ENCODE measurements around the gene LRRC9.
"Not testable (repeated sequence)": the region's sequence is repeated elsewhere in the genome, so short reads cannot be mapped to it uniquely, and the experiment has no call there.

Gene LRRC9

DNA sequence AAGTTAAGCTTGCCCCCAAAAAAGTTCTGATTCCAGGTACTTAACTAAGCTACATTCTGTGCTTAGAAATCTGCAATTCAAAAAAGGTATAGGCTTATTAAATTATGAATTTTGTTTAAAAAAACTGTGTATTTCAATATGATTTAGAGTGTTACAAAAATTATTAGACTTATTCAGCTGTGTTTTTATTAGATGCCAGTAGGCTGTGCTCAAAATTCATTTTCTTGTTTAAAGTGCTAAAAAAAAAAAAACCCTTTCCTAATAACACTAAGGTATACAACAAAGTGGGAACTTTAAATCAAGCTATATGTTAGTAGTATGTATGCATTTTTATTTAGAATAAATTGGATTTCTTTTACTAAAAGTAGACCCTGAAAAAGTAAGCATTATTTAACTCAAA lies 25.0 kb downstream of the LRRC9 start:
- no peak for TF ChIP-seq EZH2phosphoT487 (IDR thresholded peaks at IDR 0.05; ENCODE audit: borderline replicate concordance)
- H3K36me3 ChIP-seq (ENCODE audit: insufficient read depth, low read length) = no peaks in the 10 kb centered on the region
- H3K4me3 ChIP-seq (ENCODE audit: low read length, poor library complexity, severe bottlenecking) = no peak overlapping the region
- no peaks in the 10 kb centered on the region for H3K27me3 ChIP-seq (ENCODE audit: insufficient read depth, low read length, poor library complexity, severe bottlenecking)
- H3K9ac ChIP-seq (ENCODE audit: low read depth, low read length, poor library complexity, severe bottlenecking) = no peak overlapping the region
- no peak overlapping the region for H3K4me2 ChIP-seq (ENCODE audit: low read depth, low read length, poor library complexity, severe bottlenecking)
- H3F3A ChIP-seq (ENCODE audit: low read depth) = no peaks in the 10 kb centered on the region
- no peaks in the 10 kb centered on the region for H3K9me3 ChIP-seq (ENCODE audit: insufficient read depth, low read depth, low read length)
- H4K20me1 ChIP-seq (ENCODE audit: insufficient read depth, low read length, poor library complexity, severe bottlenecking) = no peaks in the 10 kb centered on the region
- H2AFZ ChIP-seq (ENCODE audit: low read length) = no peak overlapping the region
- no peaks in the 10 kb centered on the region for H3K79me2 ChIP-seq (ENCODE audit: insufficient read depth, low read length)
- H3K9me2 ChIP-seq (replicated peaks; ENCODE audit: low read depth, low read length) = no peaks in the 10 kb centered on the region
- H3K4me1 ChIP-seq (ENCODE audit: insufficient read depth, low read length, poor library complexity, severe bottlenecking) = no peaks in the 10 kb centered on the region

DNA sequence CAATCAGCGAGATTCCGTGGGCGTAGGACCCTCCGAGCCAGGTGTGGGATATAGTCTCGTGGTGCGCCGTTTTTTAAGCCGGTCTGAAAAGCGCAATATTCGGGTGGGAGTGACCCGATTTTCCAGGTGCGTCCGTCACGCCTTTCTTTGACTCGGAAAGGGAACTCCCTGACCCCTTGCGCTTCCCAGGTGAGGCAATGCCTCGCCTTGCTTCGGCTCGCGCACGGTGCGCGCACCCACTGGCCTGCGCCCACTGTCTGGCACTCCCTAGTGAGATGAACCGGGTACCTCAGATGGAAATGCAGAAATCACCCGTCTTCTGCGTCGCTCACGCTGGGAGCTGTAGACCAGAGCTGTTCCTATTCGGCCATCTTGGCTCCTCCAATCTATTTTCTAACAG lies 32.2 kb downstream of the LRRC9 start:
- H3F3A ChIP-seq (ENCODE audit: low read depth); H3K36me3 ChIP-seq (ENCODE audit: insufficient read depth, low read length); H4K20me1 ChIP-seq (ENCODE audit: insufficient read depth, low read length, poor library complexity, severe bottlenecking); H3K4me2 ChIP-seq (ENCODE audit: low read depth, low read length, poor library complexity, severe bottlenecking); H3K27me3 ChIP-seq (ENCODE audit: insufficient read depth, low read length, poor library complexity, severe bottlenecking); H3K79me2 ChIP-seq (ENCODE audit: insufficient read depth, low read length); H3K9me2 ChIP-seq (replicated peaks; ENCODE audit: low read depth, low read length); H3K4me1 ChIP-seq (ENCODE audit: insufficient read depth, low read length, poor library complexity, severe bottlenecking); H2AFZ ChIP-seq (ENCODE audit: low read length); H3K9ac ChIP-seq (ENCODE audit: low read depth, low read length, poor library complexity, severe bottlenecking); H3K9me3 ChIP-seq (ENCODE audit: insufficient read depth, low read depth, low read length); H3K4me3 ChIP-seq (ENCODE audit: low read length, poor library complexity, severe bottlenecking): not testable (repeated sequence)

DNA sequence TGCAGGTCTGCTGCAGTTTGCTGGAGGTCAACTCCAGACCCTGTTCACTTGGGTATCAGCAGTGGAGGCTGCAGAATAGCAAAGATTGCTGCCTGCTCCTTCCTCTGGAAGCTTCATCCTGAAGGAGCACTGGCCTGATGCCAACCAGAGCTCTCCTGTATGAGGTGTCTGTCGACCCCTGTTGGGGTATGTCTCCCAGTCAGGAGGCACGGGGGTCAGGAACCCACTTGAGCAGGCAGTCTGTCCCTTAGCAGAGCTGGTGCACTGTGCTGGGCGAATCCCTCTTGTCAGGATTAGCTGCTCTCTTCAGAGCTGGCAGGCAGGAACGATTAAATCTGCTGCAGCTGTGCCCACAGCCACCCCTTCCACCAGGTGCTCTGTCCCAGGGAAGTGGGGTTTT lies 37.9 kb downstream of the LRRC9 start:
- H3K4me2 ChIP-seq (ENCODE audit: low read depth, low read length, poor library complexity, severe bottlenecking); H3K4me3 ChIP-seq (ENCODE audit: low read length, poor library complexity, severe bottlenecking); H3K9me3 ChIP-seq (ENCODE audit: insufficient read depth, low read depth, low read length); H3K9ac ChIP-seq (ENCODE audit: low read depth, low read length, poor library complexity, severe bottlenecking); H3F3A ChIP-seq (ENCODE audit: low read depth); H3K36me3 ChIP-seq (ENCODE audit: insufficient read depth, low read length); H3K27me3 ChIP-seq (ENCODE audit: insufficient read depth, low read length, poor library complexity, severe bottlenecking); H4K20me1 ChIP-seq (ENCODE audit: insufficient read depth, low read length, poor library complexity, severe bottlenecking); H3K4me1 ChIP-seq (ENCODE audit: insufficient read depth, low read length, poor library complexity, severe bottlenecking); H2AFZ ChIP-seq (ENCODE audit: low read length); H3K79me2 ChIP-seq (ENCODE audit: insufficient read depth, low read length); H3K9me2 ChIP-seq (replicated peaks; ENCODE audit: low read depth, low read length): not testable (repeated sequence)

DNA sequence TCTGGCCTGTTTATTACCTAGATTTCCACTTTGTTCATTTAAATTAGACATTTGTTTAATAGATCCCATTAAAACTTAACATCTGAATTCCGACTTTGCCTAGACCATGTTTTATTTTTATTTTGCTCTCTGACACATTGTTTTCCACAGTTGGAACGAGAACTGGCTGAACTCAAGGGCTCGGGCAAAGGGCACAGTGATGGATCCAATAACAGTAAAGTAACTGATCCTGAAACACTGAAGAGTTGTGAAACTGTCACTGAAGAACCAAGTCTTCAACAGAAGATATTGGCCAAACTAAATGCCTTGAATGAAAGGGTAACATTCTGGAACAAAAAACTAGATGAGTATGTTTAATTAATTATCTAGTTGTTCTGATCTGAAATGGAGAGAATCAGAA lies 39.7 kb downstream of the LRRC9 start:
- H3K9ac ChIP-seq (ENCODE audit: low read depth, low read length, poor library complexity, severe bottlenecking) = no peak overlapping the region
- no peaks in the 10 kb centered on the region for H3F3A ChIP-seq (ENCODE audit: low read depth)
- H3K9me3 ChIP-seq (ENCODE audit: insufficient read depth, low read depth, low read length) = no peaks in the 10 kb centered on the region; the same call in 1 of the 2 replicates
- H3K4me3 ChIP-seq (ENCODE audit: low read length, poor library complexity, severe bottlenecking) = no peak overlapping the region
- TF ChIP-seq, protein P1, sequence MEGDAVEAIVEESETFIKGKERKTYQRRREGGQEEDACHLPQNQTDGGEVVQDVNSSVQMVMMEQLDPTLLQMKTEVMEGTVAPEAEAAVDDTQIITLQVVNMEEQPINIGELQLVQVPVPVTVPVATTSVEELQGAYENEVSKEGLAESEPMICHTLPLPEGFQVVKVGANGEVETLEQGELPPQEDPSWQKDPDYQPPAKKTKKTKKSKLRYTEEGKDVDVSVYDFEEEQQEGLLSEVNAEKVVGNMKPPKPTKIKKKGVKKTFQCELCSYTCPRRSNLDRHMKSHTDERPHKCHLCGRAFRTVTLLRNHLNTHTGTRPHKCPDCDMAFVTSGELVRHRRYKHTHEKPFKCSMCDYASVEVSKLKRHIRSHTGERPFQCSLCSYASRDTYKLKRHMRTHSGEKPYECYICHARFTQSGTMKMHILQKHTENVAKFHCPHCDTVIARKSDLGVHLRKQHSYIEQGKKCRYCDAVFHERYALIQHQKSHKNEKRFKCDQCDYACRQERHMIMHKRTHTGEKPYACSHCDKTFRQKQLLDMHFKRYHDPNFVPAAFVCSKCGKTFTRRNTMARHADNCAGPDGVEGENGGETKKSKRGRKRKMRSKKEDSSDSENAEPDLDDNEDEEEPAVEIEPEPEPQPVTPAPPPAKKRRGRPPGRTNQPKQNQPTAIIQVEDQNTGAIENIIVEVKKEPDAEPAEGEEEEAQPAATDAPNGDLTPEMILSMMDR (conservative IDR thresholded peaks at IDR 0.05; ENCODE audit: low read length) = no peak
- TF ChIP-seq EZH2phosphoT487 (IDR thresholded peaks at IDR 0.05; ENCODE audit: borderline replicate concordance) = no peak
- no peaks in the 10 kb centered on the region for H3K9me2 ChIP-seq (replicated peaks; ENCODE audit: low read depth, low read length)
- H2AFZ ChIP-seq (ENCODE audit: low read length) = no peak overlapping the region
- H4K20me1 ChIP-seq (ENCODE audit: insufficient read depth, low read length, poor library complexity, severe bottlenecking) = no peaks in the 10 kb centered on the region
- peaks cover 5% of the 10 kb centered on the region for H3K4me1 ChIP-seq (ENCODE audit: insufficient read depth, low read length, poor library complexity, severe bottlenecking)
- H3K27me3 ChIP-seq (ENCODE audit: insufficient read depth, low read length, poor library complexity, severe bottlenecking) = no peaks in the 10 kb centered on the region
- H3K79me2 ChIP-seq (ENCODE audit: insufficient read depth, low read length) = no peaks in the 10 kb centered on the region
- H3K36me3 ChIP-seq (ENCODE audit: insufficient read depth, low read length) = no peaks in the 10 kb centered on the region
- H3K4me2 ChIP-seq (ENCODE audit: low read depth, low read length, poor library complexity, severe bottlenecking) = no peak overlapping the region
